Activated naive CD8-positive, alpha-beta T cell treated with anti-CD3 and anti-CD28 coated beads, Interleukin-2, amount 50 U/mL, for 16 hours (primary cell): Measurements from ENCODE around the gene KAZN.

Source experiments
- DNase-seq: peaks from one replicate; pipeline ENCODE4 v3.0.0-alpha.2; 2020; ENCODE audit warnings: low read depth, low spot score

KAZN gene

DNA sequence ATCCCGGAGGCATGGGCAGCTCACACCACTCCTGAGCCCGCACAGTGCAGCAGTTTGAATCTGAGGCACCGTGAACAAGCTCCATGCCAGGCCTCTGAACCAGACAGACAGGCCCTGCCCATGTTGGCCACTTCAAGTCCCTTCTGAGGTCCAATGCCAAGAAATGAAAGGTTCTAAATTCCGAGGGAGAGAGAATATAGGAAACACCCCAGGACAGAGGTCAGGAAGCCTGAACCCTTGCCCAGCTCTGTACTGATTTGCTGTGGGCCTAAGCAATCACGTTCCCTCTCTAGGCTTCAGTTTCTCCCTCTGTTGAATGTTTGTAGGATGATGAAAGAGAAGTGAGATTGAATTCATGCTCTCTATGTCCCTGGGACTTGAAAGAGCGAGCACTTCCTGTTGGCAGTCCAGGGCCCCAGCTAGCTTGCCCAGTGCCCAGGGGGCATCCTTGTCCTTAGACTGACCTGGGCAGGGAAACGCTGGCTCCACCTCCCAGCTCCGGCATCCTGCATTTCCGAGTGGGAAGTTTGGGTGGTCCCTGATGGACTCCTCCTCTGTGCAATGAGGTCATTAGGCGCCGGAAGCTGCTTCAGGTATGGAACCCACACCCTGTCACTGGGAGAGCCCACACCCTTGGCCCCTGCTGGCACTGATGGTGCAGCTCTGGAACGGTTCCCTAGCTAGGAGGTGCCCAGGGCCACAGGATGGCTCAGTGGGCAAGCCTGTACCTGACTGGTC lies 312.7 kb downstream of the KAZN start:
- no peak for DNase-seq

DNA sequence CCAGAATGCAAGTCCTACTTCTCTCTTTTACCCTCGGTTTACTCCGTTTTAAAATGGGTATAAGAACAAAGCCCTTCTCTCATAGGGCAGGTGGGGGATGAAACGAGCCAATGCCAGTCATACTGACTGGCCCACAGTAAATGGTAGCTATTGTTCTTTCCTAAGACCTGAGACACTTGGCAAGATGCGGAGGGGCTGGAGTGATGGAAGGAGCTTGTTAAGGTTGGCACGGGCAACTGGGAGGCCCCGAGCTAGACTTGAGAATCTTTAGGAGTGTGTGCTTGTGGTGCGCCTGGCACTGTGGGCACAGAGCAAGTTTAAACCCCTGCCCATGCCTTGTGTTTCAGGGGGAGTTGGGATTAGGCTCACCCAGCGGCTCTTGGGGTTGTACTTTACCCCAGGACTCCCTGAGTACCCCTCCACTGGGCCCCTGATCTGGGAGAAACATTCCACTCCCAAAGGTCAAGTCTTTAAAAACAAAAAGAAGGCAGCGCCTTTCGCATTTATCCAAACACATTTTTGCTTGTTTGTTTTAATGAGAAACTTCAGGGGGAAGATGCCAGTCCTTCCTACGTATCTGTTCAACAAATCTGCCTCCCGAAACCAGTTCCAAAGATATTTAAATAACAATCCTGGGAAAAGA lies 314.5 kb downstream of the KAZN start:
- DNase-seq = no peak

DNA sequence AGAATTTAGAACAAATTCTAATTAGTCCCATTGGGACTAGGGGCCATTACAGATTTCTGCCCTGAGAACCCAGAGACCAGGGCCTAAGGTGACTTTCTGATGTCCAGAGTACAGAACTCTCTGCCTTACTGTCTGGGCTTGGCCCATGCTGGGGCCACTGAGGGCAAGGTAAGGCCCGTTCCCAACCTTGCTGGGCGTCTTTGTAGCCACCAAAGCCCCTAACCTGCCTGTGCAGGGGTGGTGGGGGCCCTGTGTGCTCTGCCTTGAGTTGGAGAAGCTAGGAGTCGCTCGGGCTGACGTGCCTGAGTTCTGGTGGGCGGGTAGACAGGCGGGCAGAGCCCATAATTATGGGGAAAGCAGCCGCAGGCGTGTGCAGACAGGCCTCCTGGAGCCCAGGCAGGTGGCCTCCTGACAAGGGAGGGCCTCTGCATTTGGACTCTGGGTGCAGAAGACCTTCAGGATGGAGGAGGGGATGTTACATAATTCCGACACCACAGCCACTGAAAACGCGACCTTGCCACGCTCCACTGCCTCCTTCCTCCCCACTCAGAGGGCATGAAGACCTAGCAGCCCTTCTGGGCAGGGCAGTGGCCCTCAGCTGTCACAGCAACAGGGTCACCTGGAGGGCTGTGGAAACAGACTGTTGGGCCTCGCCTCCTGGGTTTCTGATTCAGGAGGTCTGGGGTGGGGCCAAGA lies 315.1 kb downstream of the KAZN start:
- DNase-seq = no peak

DNA sequence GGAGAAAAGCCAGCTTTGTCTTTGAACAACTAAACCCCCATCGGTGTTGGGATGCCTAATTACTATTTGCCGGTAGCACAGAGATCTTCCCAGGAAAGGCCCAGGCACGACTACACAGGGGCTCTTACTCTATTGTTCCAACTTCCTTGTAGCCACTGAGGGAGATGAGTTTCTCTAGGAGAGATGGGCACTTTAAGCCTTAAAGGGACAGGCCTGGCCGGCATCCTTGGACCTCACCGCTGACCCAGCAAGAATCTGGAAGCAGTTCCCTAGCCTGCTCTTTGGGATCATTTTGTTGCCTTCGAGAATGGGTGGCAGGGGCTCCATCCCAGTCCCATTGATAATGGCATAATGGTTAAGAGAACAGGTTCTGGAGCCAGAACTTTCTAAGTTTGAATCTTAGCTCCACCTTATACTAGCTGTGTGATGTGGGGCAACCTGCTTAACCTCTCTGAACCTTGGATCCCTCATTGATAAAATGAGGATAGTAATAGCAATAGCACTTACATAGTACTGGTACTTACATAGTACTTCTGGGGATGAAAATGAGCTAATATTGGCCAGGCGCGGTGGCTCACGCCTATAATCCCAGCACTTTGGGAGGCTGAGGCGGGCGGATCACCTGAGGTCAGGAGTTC lies 316.0 kb downstream of the KAZN start:
- DNase-seq = no peak

DNA sequence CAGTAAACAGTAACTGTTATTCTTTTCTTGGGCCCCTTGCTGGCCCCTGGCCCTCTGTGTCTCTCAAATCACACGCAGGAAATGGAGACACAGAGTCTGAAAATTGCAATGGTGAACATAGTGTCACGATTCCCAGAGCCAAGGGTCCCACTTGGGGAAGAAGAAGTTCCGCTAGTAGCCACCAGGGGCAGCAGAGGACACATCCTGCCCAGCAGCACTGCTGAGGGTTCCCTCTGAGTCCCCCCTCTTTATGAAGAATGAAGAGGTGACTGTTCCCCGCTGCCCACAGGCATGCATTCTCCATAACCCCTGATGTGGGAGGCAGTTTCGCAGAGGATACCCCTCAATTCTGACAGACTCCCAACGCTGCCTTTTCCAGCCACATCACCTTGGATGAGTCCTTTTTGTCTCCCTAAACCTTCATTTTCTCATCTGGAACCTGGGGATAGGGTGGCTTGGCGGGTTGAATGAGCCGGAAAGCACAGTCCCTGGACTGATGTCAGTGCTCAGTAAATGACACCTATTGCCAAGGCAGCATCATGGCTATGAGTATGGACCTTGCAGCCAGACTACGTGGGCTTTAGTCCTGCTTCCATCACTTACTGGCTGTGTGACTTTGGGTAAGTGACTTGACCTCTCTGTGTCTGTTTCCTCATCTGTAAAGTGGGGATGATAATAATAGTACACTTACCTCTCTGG lies 317.0 kb downstream of the KAZN start:
- no peak for DNase-seq

DNA sequence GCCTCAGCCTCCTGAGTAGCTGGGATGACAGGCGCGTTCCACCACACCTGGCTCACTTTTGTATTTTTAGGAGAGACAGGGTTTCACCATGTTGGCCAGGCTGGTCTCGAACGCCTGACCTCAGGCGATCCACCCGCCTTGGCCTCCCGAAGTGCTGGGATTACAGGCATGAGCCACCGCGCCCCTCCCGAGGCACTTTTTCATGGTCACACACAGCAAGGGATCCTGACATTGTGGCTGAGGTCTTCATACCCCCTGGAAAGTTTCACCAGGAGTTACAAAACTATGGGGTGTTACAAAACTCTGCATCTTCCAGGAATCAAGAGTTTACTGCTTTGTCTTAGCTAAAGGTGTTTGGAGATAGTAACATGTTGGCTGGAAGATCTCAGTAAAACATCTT lies 320.8 kb downstream of the KAZN start:
- DNase-seq = no peak

DNA sequence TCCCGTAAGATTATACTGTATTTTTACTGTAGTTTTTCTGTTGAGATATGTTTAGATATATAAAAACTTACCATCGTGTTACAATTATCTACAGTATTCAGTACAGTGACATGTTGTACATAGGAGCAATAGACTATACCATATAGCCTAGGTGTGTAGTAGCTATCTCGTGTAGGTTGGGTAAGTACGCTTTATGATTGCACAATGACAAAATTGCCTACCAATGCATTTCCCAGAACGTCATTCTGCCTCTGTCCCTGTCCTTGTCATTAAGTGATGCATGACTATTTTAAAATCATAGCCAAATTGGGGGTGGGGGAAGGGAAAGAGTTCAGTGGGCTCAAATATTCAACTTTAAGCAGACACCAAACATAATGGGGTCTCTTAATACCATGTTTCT lies 321.3 kb downstream of the KAZN start:
- no peak for DNase-seq

DNA sequence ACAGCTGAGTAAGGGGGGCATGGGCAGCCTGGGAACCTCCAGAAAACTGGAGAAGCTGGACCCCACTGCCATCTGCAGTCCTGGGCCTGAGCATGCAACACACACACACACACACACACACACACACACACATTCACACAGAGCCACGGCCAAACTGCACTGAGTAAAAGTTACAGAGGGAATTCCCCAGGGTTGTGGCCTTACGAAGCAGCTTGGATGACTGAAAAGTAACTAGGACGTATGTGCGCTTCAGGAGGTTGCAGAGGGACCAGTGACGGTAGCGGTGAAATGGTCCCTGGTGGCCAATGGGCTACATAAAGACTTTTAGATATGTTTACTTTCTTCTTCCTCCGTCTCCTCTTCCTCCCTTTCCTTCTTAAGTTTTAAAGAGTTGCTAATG lies 322.6 kb downstream of the KAZN start:
- DNase-seq = no peak

DNA sequence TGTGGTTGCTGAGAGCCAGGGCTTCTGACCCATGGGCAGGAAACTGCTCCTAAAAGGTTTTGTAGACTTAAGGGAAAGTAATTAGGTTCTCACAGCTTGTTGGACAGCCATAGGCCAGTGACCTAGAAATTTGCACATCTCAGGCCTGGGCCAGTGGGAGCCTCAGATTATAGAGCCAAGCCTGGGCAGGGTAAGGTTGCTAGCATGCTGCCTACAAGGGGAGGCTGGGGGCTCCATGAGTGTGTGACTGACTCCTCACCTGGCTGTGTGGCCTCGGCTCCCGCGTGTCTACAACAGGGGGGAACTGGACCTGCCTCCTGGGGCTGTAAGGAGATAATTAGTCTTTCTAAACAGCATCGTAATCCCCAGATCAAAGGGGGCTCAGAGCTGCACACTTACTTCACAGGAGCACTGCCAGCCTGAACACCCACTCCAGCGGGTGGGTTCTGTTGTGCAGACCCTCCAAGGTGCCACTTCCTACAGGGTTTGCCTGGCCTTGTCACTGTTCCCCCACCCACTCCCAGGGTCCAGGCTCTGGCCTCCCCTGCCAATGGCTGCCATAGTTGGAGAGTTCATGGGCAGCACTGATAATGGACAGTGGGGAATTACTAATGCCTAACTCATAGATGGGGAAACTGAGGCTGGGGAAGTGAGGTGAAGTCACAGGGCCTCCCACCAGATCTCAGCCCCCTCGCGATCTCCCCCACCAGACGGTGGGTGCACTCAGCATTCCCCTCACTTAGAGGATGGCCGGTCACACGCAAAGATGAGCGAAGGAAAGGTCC lies 324.6 kb downstream of the KAZN start:
- no peak for DNase-seq

DNA sequence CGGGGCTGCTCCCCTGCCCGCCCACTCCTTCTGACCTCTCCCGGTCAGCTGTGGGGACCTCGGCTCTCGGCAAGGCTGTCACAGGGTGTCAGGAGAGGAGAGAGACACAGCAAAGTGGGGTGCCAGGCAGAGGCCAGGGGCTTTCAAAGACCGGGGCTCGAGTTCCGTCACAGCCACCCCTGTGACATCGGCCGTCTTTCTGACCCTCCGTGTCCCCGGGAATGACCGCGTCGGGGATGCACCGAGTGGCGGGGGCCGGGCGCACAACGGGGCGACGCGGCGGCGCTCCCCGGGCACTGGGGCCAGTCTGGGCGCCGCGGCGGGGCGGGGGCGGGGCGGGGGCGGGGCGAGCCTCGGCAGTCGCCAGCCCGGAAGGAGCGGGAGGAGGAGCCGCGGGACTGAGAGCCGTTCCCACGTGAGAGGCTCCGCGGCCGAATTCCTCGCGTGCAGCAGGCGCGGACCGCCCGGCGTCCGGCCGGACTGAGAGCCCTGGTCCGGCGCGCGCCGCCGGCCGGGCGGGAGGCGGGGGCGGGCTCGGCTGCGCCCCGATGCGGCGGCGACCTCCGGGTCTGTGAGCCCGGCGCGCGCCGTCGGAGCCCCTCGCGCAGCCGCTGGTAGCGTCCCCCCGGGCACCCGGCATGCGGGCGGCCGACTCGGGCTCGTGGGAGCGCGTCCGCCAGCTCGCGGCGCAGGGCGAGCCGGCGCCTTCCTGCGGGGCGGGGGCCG lies 325.4 kb downstream of the KAZN start:
- no peak for DNase-seq

DNA sequence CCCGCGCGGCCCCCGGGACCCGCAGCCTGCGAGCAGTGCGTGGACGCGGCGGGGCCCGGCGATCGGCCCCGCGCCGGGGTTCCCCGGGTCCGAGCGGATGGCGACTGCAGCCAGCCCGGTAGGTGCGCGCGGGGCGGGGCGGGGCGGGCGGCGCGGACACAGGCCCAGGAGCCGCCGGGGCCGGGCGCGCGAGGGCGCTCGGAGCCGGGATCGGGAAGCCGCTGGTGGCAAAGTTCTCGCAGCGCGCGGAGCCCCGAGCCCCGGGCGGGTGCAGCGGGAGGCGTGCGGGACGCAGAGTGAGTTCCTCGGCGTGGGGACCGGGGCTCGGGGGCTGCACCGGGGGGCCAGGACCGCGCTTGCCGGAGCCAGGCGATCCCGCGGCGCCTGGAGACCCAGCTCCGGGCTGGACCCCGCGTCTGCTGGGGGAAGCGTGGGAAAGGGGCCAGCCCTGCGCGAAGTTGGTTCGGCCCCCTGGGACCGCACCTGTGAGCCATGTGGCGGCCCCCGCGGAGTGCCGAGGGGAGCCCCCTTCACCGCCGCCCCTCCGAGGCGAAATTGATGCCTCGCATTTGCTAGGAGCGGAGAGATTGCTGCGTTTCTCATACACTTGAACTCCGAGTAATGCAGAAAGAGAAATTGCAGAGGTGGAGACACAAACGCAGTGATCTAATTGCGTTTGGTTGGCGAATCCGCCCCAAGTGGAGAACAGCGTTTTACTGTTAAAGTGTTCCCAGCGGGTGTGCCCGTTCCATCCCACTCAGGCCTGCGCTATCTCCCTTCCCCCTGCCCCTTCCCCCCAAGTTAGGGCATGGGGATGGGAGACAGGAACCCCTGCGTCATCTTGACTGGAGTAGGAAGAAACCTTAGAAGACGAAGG lies 326.2 kb downstream of the KAZN start:
- no peak for DNase-seq

DNA sequence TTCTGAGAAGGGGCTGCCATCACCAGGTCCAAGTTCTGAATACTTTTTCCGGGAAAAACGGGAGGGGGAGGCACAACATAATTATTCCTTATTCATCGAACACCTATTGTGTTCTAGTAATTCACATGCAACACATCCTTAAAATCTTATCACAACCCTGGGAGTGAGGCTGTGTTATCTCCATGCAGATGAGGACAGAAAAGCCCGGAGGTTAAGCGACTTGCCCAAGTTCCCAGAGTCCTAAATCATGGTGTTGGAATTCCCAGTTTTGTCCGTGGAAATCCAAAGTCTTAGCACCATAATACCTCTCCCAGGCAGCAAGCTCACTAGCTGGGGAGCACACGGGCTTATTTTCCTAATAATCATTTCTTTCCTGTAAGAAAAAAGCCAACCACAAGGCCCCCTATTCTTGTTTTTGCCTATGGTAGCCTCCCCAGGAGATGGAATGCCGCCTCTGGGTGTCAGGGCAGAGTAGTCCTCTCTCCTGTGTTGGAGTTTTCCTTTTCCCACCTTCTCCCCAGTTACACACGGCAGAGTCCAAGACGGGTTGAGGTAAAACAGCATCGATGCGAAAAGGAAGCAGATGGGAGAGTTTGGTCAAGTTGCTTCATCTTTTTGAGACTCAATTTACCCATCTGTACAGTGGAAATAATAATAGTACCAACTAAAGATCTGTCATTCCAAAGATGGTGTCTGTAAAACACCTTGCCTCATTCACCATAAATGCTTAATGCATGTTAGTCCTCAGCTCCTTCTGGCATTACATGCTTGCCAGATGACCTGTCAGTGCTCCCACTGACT lies 327.1 kb downstream of the KAZN start:
- DNase-seq = no peak

DNA sequence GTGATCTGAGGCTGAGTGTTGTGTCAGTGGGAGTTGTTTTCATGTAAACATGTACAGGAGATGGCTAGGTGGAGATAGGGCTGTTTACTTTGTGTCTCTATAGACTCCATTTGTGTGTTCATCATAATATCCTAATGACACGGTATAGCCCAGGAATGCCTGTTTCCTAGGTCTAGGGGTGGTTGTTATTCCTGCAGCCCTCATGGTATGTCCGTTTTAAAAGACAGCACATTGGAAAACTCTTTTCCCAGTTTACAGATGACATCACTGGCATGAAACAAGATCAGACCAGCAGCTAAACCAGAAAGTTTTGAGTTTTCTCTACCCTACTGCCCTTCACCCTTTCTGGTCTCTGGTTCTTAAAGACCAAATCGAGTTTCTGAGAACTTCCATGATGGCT lies 327.7 kb downstream of the KAZN start:
- no peak for DNase-seq

DNA sequence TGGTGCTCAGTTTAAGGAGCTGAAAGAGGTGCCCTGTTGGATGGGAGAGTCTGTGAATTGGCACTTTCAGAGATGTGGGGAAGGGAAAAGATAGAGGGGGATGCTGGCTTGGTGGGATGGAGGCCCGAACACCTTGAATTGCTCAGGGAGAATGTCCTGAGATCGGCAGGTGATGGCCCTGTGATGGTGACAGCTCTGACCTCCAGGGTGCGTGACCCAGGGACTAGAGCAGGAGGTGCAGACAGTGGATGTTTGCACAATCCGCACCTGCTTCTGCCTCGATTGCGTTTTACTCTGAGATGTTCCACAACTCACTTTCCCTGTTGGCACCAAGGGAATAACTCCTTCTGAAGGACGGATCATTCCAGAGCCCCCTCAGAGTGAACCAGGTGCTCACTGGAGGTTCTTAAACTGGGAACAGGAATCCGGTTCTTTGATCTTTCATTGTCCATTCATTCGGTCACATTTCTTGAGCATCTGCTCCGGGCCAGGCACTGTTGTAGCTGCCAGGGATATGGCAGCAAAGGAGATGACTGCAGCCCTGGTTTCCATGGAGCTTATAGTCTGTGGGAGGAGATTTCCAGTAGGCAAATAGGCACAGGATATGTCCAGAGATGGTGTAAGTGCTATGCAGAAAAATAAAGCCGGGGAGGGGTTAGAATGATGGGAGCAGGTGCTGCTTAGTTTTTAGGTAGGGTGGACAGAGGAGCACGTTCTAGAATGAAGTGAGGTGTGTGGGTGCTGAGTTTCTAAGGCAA lies 328.5 kb downstream of the KAZN start:
- DNase-seq = no peak

DNA sequence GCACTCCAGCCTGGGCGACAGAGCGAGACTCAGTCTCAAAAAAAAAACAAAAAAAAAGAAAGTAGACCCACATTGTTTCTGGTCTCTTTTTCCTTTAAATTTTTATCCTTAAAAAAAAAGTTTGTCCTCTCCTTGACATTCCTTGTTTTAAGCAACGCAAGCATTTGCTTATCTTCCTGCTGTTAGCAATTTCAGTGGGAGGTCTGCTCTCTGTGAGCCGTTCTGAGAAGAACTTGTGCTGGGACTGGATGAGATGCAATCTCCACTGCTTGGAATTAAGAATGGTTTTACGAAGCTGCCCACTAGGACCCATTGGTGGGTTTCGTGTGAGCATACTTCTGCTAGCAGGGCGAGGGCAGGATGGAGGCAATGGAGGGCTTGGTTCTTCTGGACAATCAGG lies 329.9 kb downstream of the KAZN start:
- DNase-seq = no peak

DNA sequence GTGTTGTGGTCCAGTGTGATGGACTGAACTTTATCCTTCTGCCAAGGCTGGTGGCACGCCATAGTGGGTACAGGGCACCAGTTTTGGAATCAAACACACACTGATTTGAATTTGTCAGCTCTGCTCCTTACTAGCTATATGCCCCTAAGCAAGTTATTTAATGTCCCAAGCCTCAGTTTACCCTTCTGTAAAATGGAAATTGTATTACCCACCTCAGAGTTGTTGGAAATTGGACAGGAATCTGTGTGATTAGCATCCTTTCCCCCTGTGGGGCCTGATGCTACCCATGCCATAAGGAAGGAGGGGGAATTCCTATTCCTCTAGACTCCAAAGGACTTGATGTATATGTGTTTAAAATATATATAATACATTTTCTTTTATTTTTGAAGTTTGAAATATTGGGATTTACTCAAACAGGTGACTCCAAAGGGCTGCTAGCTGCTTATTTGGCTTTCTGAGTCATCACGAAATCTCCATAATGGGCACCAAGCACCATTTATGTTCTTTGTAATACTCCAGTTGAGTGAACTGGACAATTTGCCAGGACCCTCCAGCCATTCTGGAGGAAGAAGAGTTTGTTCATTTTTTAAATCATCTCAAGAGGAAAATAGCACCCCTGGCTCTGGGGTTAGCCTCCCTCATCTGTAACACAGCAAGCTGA lies 330.5 kb downstream of the KAZN start:
- DNase-seq = no peak

DNA sequence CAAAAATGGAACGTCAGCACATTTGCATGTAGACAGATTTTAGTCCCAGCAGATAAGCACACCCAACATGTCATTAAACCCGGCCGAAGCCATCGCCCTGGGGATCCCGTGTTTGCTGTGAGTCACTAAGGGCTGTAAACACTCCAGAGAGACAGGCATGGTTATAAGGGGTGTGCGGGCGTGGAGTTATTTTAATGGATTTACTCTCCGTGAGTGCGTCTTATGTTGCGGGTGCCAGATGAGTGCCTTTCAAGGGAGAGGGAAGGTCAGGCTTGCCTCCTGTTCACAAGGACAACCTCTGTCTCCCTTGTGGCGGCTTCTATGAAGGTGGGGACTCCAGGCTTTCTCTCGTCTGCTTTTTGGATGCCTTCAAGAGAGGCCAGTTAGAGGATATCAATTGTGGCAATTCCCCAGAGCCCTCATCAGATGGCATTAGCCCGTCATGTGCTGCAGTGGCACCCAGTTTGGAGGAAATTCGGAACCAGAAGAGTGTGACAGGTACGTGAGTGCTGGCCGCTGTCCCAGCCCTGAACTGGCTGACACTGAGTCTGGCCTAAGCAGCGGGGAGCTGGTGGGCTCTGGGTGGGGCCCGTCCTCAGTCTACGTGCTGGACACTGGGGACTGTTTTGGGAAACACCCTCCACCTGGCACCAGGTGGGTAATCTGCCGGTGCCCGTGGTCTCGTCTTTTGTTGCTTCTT lies 331.2 kb downstream of the KAZN start:
- DNase-seq = no peak
